GM19395 (cell line): ENCODE measurements around the gene ATP5ME.
"Not testable (repeated sequence)": the region's sequence is repeated elsewhere in the genome, so short reads cannot be mapped to it uniquely, and the experiment has no call there.

ENCODE experiments used
- ATAC-seq: cut with Tn5 transposase; IDR thresholded peaks from one replicate; pipeline ENCODE4 v1.9.1; 2021; ENCODE audit warnings: mild to moderate bottlenecking, moderate library complexity; ENCODE audit not compliant: unreplicated experiment

ATP5ME gene

GRCh38 chr4:674172-675035 is at the start of gene ATP5ME, which contains the start of gene MYL5:
Gene ATP5ME, minus strand, starts transcription at chr4:674276. Its CDS starts 29 bp downstream, at chr4:674247.
Gene MYL5, plus strand, starts transcription at chr4:674542. Its CDS starts 3,485 bp downstream, at chr4:678027.
- peak; percentile 76 for ATAC-seq

- ATAC-seq, result no peak
Measured at GRCh38 chr4:722851-723360, 48.8 kb upstream of the ATP5ME start.

- no peak for ATAC-seq
Measured at GRCh38 chr4:722169-722725, 48.2 kb upstream of the ATP5ME start.

GRCh38 chr4:721261-722168 is 47.4 kb upstream of the ATP5ME start:
- no peak for ATAC-seq

- no peak for ATAC-seq
Measured at GRCh38 chr4:720111-720860, 46.2 kb upstream of the ATP5ME start.

GRCh38 chr4:718460-718859 is 44.4 kb upstream of the ATP5ME start:
- ATAC-seq, result no peak

- ATAC-seq, result no peak
Measured at GRCh38 chr4:717601-718320, 43.7 kb upstream of the ATP5ME start.

GRCh38 chr4:714087-714486 is 40.0 kb upstream of the ATP5ME start:
- no peak for ATAC-seq

- no peak for ATAC-seq
Measured at GRCh38 chr4:712916-713632, 39.0 kb upstream of the ATP5ME start.

GRCh38 chr4:712093-712492 is 38.0 kb upstream of the ATP5ME start:
- ATAC-seq, result no peak

GRCh38 chr4:710916-711315 is 36.8 kb upstream of the ATP5ME start:
- ATAC-seq, result no peak

GRCh38 chr4:710116-710515 is 36.0 kb upstream of the ATP5ME start:
- no peak for ATAC-seq

GRCh38 chr4:709348-709747 is 35.3 kb upstream of the ATP5ME start:
- ATAC-seq, result no peak

GRCh38 chr4:708631-708933 is 34.5 kb upstream of the ATP5ME start:
- ATAC-seq, result no peak

- ATAC-seq, result no peak
Measured at GRCh38 chr4:707929-708630, 34.0 kb upstream of the ATP5ME start.

- ATAC-seq, result no peak
Measured at GRCh38 chr4:706834-707598, 32.9 kb upstream of the ATP5ME start.

GRCh38 chr4:706083-706633 is 32.1 kb upstream of the ATP5ME start:
- not testable (repeated sequence) for ATAC-seq
